ENCODE measurements around the gene ITPK1.

GRCh38 chr14:93150227-93151208 is 34.8 kb upstream of the ITPK1 start:
- TF ChIP-seq, protein P1, sequence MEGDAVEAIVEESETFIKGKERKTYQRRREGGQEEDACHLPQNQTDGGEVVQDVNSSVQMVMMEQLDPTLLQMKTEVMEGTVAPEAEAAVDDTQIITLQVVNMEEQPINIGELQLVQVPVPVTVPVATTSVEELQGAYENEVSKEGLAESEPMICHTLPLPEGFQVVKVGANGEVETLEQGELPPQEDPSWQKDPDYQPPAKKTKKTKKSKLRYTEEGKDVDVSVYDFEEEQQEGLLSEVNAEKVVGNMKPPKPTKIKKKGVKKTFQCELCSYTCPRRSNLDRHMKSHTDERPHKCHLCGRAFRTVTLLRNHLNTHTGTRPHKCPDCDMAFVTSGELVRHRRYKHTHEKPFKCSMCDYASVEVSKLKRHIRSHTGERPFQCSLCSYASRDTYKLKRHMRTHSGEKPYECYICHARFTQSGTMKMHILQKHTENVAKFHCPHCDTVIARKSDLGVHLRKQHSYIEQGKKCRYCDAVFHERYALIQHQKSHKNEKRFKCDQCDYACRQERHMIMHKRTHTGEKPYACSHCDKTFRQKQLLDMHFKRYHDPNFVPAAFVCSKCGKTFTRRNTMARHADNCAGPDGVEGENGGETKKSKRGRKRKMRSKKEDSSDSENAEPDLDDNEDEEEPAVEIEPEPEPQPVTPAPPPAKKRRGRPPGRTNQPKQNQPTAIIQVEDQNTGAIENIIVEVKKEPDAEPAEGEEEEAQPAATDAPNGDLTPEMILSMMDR (IDR thresholded peaks at IDR 0.05) = no peak
- TF ChIP-seq POLR2A (IDR thresholded peaks at IDR 0.05) = no peak
- TF ChIP-seq POLR2AphosphoS5 (IDR thresholded peaks at IDR 0.05) = peak in 1 of 3 donors; percentile 18

All from transverse colon (tissue), 4 donors.